Adrenal gland (tissue), 5 donors: Measurements from ENCODE around the gene CELSR3.

ENCODE experiments used
- CTCF ChIP-seq, 6 experiments: fragments of 450-650 bp in 4 of 6; fragments of 200-600 bp in 2 of 6; sonication (generic) in 1 of 6; IDR thresholded peaks; 1 replicate in 5 of 6; 2 replicates in 1 of 6; pipeline versions ENCODE4 v1.5.1 to v1.8.0; 2016 to 2021; ENCODE audit warnings: antibody characterized with exemption in 6 of 6, mild to moderate bottlenecking in 2 of 6, moderate library complexity in 1 of 6
- POLR2A ChIP-seq, 2 donors: fragments of 450-650 bp; IDR thresholded peaks; one replicate each; pipeline ENCODE4 v1.6.1; 2017; ENCODE audit warnings: antibody characterized with exemption in 2 of 2, mild to moderate bottlenecking in 2 of 2, moderate library complexity in 1 of 2
- donor health status: DM: no; HTN: no; CAD: no.

DNA sequence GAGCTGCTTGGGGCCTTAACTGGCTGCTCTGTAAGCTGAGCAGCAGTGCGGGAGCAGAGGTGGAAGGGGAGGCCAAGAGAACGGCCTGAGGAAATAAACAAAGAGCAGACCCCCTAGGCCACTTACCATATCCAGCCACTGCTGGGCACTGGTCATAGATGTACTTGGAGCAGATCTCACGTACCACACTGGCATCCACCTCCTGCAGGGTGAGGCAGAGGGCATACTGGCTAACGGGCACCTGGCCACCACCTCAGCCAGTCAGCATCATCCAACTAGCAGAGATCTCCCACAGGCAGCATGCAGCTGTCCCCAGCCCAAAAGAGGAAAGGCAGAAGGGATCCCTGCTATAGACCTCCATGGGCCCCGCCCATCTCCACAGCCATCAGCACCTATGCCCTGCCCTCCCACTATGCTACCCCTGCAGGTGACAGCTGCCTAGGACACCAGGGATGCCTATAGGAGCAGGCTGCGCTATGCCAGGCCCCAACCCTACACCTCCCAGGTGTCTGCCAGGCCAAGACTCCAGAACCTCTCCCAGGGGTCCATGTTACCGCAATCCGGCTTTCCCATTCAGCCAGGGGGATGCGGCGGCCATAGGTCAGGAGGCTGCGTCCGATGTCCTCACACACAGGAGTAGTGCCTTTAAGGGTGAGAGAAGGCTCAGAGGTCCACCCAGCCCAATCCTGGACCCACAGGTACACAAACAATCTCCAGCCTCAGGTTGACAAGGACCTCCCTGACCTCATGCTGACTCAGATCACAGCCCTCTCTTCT, 63.0 kb downstream of the CELSR3 start:
- TF ChIP-seq CTCF (IDR thresholded peaks at IDR 0.05) (no peak), POLR2A (IDR thresholded peaks at IDR 0.05) (no peak)
